ENCODE results near the gene RNU6-1. TPM values are rescaled to one million over a fixed set of nuclear protein-coding genes. Genes with fewer than 3 reads are reported as not detected.

The RNU6-1 gene
- total RNA-seq: not detected
- long read RNA-seq: 0 reads

GRCh38 chr15:67839929-67840748 is at the start of gene RNU6-1:
Gene RNU6-1, minus strand, starts transcription at chr15:67840045.
- peak; percentile 93 for ATAC-seq
- intact Hi-C loops (cut with DNase I): loop anchor here in 1 of 2 donors (5.0 to 10.0 kb wide), 3 partner anchors 318 to 895 kb away; partner anchors contain the start of gene C15orf61
- peak; percentile 95 for DNase-seq

GRCh38 chr15:67887776-67888175 is 47.9 kb upstream of the RNU6-1 start:
- no peak for DNase-seq
- no peak for ATAC-seq
- intact Hi-C loops (cut with DNase I): loop anchor here in 1 of 2 donors (10.0 kb wide), 1 partner anchor 167 kb away; the partner anchor contains the start of gene PIAS1

GRCh38 chr15:67885861-67886260 is 46.0 kb upstream of the RNU6-1 start:
- intact Hi-C loops (cut with DNase I): loop anchor here in 1 of 2 donors (10.0 kb wide), 1 partner anchor 169 kb away; the partner anchor contains the start of gene PIAS1
- DNase-seq (no peak), ATAC-seq (no peak)

- DNase-seq (no peak), ATAC-seq (no peak)
- intact Hi-C loops (cut with DNase I): loop anchor here in 1 of 2 donors (10.0 kb wide), 1 partner anchor 170 kb away; the partner anchor contains the start of gene PIAS1
These were observed 45.3 kb upstream of the RNU6-1 start for GRCh38 chr15:67885175-67885523.

- ATAC-seq (peak; percentile 93 to 95), DNase-seq (peak; percentile 87)
- intact Hi-C loops (cut with DNase I): loop anchor here in 1 of 2 donors (10.0 kb wide), 1 partner anchor 170 kb away; the partner anchor contains the start of gene PIAS1
These were observed 44.8 kb upstream of the RNU6-1 start for GRCh38 chr15:67884514-67885174.

GRCh38 chr15:67884009-67884408 is 44.2 kb upstream of the RNU6-1 start:
- intact Hi-C loops (cut with DNase I): loop anchor here in 1 of 2 donors (10.0 kb wide), 1 partner anchor 171 kb away; the partner anchor contains the start of gene PIAS1
- ATAC-seq: no peak
- no peak for DNase-seq

- ATAC-seq (peak in 1 of 2 donors; percentile 21), DNase-seq (no peak)
- intact Hi-C loops (cut with DNase I): loop anchor here in 1 of 2 donors (10.0 kb wide), 1 partner anchor 171 kb away; the partner anchor contains the start of gene PIAS1
These were observed 43.5 kb upstream of the RNU6-1 start for GRCh38 chr15:67883234-67883773.

GRCh38 chr15:67882487-67883233 is 42.8 kb upstream of the RNU6-1 start:
- ATAC-seq: peak in 1 of 2 donors; percentile 14
- intact Hi-C loops (cut with DNase I): loop anchor here in 1 of 2 donors (10.0 kb wide), 1 partner anchor 172 kb away; the partner anchor contains the start of gene PIAS1
- DNase-seq: no peak

GRCh38 chr15:67880651-67881182 is 40.9 kb upstream of the RNU6-1 start:
- ATAC-seq: peak in 1 of 2 donors; percentile 9
- no peak for DNase-seq
- intact Hi-C loops (cut with DNase I): loop anchor here in 1 of 2 donors (10.0 kb wide), 1 partner anchor 174 kb away; the partner anchor contains the start of gene PIAS1

- intact Hi-C loops (cut with DNase I): loop anchor here in 1 of 2 donors (10.0 kb wide), 1 partner anchor 175 kb away; the partner anchor contains the start of gene PIAS1
- ATAC-seq (no peak), DNase-seq (no peak)
These were observed 39.7 kb upstream of the RNU6-1 start for GRCh38 chr15:67879440-67880129.

GRCh38 chr15:67878712-67879206 is 38.9 kb upstream of the RNU6-1 start:
- ATAC-seq: no peak
- no peak for DNase-seq
- intact Hi-C loops (cut with DNase I): no loop called here

- no peak for ATAC-seq
- DNase-seq: no peak
- intact Hi-C loops (cut with DNase I): no loop called here
These were observed 33.9 kb upstream of the RNU6-1 start for GRCh38 chr15:67873777-67874176.

GRCh38 chr15:67870868-67871408 is 31.1 kb upstream of the RNU6-1 start:
- DNase-seq: no peak
- intact Hi-C loops (cut with DNase I): no loop called here
- ATAC-seq: no peak

GRCh38 chr15:67869701-67870100 is 29.9 kb upstream of the RNU6-1 start:
- intact Hi-C loops (cut with DNase I): loop anchor here in 1 of 2 donors (5.0 kb wide), 1 partner anchor 183 kb away; the partner anchor contains the start of gene PIAS1
- DNase-seq (no peak), ATAC-seq (no peak)

- no peak for ATAC-seq
- intact Hi-C loops (cut with DNase I): loop anchor here in 1 of 2 donors (5.0 kb wide), 1 partner anchor 187 kb away; the partner anchor contains the start of gene PIAS1
These were observed 25.9 kb upstream of the RNU6-1 start for GRCh38 chr15:67865766-67866165.

GRCh38 chr15:67865331-67865730 is 25.5 kb upstream of the RNU6-1 start:
- ATAC-seq (no peak), DNase-seq (no peak)
- intact Hi-C loops (cut with DNase I): loop anchor here in 1 of 2 donors (5.0 kb wide), 1 partner anchor 187 kb away; the partner anchor contains the start of gene PIAS1

More at GRCh38 chr15:67865766-67866165, 25.9 kb upstream of the RNU6-1 start:
- no peak for DNase-seq

All from left cardiac atrium (tissue), 4 donors.